NK-92 treated with Interleukin-12 subunit alpha and Interleukin-12 subunit beta, amount 100 ng/mL, for 24 hours (cell line): ENCODE data around the gene DCXR.

ENCODE experiments used
- DNase-seq: peaks from one replicate; lab custom pipeline; 2025; lab: John Stamatoyannopoulos, UW

DCXR gene

DNA sequence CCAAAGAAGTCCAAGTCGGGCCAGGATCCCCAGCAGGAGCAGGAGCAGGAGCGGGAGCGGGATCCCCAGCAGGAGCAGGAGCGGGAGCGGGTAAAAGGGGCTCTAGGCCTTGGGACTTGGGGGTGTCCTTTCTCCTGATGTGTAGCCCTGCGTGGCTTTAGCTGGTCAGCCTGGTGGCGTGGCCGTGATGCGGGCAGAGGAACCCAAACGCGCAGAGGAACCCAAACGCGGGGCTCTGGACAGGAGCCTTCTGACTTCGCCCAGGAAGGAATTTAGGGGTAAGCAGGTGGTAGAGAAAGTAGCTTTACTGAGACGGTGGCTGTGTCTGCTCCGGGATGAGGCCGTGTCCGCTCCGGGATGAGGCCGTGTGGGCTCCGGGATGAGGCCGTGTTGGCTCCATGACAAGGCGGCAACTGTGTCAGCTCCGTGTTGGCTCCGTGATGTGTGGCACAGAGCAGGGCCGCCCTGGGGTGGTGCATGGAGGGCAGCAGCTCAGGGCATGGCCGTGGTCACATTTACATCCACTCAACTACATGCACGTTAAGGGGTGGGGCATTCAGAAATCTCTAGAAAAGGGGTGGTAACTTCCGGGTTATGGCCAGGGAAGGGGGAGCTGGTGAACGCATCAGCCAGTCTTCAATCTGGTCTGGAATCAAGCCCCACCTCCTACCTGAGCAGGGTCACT is 40.6 kb downstream of the DCXR start:
- no peak for DNase-seq

DNA sequence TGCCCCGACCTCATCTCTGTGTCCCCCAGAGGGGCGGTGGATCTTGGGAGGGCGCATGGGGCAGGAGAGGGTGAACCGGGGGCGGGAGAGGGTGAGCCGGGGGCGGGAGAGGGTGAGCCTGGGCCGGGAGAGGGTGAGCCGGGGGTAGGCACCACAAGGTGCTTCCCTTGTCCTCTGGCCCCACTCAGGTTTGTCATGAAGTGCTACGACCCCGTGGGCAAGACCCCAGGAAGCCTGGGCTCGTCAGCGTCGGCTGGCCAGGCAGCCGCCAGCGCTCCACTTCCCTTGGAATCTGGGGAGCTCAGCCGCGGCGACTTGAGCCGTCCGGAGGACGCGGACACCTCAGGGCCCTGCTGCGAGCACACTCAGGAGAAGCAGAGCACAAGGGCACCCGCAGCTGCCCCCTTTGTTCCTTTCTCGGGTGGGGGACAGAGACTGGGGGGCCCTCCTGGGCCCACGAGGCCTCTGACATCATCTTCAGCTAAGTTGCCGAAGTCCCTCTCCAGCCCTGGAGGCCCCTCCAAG is 41.2 kb downstream of the DCXR start:
- DNase-seq, result no peak

DNA sequence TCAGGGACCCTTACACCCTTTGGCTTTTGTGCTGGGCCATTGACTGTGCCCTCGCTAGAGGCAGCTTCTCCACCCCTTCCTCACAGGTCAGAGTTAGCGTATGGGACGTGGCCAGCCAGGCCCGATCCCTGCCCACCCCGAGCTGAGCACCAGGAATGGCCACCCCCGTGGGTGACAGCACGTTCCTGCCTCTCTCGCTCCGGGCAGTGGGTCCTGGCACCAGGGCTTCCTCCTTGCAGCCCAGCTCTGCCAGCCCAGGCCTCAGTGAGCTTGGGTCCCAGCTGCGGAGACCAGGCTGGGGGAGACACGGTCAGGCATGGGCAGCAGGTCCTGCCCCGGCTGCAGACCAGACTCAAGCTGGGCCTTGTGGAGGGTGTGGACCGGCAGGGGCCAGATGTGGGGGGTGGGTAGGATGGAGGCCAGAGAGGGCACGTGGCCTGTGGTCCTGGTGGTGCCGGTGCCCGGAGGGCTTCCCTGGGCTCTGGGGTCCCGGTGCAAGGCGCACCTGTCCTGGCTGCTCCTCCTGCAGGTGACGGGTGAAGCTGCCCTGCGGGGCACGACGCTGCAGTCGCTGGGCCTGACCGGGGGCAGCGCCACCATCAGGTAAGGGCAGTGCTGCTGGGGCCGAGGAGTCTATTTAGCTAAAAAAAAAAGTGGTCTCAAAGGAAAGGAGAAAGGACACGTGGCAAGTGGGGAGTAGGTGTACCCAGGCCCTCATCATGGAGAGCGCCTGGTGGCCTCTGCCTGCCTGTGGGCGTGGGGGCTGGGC is 41.9 kb downstream of the DCXR start:
- DNase-seq, result no peak

DNA sequence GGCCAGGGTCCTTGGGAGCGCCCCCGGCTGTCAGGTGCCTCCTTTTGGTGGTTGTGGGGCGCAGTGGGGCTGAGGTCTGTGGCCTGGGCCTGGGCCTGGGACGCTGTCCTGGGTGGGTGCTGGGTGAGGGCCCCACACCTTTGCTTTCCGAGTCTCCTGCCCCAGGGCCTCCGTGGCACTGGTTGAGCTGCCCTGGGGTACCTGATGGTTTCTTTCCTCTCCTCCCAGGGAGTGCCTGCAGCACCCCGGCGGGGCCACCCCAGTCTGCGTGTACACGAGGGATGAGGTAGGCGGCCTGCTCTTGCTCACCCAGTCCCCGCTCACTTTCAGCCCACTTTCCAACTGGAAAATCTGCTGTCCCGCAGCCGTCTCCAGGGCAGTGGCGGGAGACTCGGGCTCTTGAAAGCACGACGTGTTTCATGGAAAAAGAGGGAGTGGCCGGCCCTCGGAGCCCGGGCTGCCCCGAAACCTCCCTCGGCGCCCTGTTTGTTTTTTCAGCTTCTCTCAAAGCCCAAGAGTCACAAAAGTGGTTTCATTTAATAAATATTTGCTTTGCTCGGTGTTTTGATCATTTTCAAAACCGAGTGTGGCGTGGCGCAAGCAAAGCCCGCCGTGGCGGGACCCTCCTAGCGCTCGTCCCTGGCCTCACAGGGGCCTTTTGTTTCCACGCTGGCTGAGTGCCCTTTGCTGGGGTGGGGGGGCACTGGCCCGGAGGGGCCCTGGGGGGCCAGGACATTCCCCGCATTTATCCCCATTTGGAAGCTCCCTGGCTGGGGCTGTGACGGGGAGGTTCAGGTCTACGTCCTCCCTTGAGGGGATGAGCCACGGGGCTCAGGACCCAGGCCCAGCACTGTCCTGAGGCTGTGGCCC is 42.7 kb downstream of the DCXR start:
- no peak for DNase-seq

DNA sequence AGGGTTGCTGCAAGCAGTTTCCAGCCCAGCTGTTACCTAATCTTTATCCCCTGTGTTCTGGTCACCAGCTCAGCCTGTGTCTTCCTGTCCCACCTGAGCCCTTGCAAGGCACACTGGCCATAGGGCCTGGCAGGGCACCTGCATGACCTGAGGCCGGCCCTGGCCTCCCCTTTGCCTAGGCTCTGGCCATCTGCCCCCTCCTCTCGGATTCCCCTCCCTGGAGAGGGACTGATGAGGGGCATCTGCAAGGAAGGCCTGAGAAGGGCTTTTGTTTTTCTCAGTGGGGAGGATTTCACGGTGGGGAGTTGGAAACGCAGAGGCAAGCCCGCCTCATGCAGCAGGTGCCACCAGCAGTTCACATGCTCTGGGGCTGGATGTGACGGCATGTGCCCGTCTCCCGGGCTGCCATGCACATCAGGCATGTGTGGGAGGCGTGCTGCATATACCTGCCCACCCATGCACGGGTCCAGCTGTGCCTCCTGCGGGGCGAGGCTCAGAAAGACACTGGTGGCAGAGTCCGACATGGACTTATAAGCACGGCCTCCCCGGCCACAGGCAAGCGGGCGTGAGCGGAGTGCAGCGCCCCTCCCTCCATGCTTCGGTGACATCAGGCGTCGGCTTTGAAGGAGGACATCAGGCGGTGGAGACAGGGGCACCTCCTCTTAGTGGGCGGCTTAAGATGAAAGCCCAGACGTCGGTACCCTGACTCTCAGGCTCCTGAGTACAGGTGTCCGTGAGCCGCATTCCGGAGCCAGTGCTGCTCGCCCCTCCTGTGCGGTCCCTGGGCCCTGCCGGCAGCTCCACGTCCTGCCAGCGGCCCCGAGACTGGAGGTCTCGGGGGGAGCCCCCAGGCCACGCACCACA is 43.5 kb downstream of the DCXR start:
- DNase-seq, result no peak

DNA sequence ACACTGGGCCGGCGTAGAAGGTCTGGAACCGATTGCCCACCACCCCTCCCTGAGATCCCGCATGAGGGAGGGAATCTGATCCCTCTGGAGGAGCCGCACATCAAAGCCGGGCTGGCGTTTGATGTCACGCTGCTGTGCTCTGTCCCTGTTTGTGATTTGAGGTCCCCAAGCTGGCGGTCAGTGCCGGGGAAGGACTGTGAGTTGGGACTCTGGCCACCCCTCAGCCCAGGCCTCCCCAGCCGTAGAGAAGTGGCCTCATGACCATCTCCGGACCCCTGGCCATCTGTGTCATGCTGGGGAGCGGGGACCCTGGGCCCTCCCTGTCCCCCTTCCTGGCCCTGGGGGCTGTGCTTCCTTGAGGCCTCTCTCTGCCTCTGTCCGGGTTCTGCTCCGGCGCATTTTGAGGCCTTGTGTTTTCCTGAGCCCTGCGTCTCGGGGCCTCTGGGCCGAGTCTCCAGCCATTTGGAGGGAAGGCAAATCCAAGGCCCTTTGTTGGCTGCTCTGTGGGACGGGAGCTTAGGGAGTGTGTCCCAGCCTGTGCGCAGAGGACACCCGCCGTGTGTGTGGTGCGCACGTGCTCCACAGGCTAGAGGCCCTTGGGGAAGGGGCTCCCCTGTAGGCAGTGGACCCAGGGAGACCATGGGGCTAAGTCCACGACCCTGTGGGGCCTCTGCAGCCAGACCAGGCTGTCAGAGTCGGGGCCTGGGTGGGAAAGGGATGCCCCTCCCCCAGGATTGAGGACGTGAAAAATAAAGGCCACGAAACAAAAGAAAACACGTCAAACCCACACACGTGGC is 45.0 kb downstream of the DCXR start:
- DNase-seq, result no peak

DNA sequence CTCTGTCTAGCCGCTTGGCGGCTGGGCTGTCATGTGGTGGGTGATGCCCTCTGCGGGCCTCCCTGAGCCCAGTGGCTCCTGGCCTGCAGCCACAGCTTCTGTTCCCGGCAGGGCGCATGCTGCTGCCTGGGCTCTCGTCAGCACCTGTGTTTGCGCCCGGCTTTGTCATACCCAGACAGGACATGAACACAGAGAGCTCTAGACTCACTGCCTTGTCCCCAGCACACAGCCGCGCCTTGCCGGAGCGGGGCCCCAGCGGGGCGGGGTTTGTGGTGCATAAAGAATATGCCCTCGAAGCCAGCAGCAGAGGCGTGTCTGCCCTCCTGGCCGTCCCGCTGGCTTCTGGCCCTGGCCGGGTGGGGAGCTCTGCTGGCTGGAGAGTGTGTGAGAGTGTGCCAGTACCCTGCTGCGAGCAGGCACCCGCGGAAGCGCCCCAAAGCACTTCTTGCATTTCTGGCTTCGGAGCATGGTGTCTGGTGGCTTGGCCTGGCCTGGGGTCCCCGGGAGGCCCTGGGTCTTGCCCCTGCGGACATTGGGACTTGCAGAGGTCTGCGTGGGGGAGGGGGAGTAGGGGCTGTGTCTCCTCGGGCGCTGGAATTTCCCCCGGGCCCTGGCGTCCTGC is 45.7 kb downstream of the DCXR start:
- DNase-seq, result no peak

DNA sequence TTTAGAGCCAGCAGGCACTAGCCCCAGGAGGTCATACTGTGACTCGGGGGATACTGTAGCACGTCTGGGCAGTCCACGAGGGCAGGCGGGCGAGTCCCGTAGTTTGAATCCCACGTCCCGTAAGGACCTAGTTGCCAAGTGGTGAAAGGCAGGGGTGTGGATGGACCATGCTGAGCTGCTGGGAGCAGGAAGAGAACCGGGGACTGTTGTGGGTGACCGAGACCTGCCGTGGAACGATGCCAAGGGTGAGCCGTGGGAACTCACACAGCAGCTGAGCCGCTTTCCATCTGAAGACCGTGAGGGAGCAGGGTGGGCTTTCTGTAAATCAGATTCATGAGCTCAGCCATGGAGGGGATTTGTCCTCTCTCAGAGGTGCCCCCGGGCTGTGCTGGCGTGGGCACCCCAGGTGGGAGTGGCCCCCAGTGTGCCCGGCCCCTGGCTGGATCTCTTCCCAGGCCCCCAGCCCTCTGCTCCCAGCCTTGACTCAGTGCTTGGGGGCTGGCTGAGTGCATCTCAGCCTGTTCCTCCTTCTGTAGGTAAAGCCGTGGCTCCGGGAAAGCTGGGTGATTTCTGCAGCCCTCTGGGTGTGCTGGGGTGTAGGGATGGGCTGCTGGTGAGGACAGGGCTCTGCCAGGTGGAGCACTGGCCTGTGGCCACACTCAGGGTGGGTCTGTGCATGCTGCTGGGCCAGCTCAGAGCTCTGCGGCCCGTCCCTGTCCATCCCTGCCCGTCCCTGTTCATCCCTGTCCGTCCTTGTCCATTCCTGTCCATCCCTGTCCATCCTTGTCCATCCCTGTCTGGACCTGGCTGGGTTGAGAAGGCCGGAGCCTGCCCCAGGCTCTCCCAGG is 46.4 kb downstream of the DCXR start:
- DNase-seq, result no peak

DNA sequence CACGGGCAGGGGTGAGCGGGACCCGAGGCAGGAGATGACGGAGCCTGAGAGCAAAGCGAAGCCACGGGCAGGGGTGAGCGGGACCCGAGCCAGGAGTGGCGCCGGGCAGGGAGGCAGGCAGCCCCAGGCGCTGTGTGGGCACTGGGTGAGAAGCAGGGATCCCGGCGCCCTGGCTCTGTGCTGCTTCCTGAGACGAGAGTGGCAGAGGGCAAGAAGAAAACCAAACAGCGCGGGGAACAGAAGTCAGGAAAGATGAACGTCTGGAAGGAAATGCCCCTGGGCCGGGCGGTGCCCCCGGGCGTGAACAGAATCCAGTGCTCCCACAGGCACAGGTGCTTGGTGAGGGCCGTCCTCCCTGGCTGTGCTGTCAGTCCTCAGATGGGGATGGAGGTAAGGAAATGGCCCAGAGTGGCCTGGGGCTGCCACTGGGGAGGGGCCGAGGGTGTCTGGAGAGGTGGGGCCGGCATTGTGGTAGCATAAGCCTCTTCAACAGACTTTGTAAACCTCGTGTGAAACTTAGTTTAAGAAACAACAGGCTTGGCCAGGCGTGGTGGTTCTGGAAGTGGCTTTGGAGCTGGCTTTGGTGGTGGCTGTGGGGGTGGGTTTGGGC is 50.2 kb downstream of the DCXR start:
- no peak for DNase-seq

DNA sequence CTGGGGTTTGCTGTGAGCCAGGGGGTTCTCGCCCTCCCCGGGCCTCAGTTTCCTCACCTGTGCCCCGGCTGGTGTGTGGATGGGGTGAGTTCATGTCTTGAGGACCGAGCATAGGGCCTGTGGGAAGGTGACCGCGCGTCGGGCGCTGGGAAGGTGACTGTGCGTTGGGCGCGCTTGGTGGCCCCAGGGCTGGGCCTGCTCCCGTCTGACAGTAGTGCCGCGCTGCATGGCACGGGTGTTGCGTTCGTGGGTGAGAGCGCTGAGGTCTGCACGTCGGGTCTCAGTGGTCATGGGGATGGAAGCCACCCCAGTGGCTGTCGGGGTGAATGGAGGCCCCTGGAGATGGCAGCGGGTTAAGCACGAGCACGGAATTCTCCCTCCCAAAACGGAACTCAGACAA is 50.9 kb downstream of the DCXR start:
- no peak for DNase-seq
